ENCODE data around the gene ALK.

ALK gene

DNA sequence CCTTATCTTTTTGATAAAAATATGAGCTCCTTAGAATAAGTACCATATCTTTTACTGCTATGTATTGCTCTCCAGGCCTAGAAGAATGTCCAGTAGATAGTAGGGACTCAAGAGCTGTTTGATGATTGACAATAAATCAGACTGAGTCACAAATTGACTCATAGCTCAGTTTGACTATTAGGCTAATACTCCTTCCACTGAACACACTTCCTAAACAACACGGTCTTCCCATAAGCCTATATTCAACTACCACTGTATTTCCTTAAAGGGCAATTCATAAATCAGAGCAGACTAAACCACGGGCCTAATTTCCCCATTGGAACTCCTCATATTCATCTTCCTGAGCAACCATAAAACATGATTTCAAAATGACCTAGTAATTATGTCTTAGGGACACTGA, 258.5 kb downstream of the ALK start:
- no peak for DNase-seq (ENCODE audit: low read depth in 2 of 3, low spot score in 1 of 3)

DNA sequence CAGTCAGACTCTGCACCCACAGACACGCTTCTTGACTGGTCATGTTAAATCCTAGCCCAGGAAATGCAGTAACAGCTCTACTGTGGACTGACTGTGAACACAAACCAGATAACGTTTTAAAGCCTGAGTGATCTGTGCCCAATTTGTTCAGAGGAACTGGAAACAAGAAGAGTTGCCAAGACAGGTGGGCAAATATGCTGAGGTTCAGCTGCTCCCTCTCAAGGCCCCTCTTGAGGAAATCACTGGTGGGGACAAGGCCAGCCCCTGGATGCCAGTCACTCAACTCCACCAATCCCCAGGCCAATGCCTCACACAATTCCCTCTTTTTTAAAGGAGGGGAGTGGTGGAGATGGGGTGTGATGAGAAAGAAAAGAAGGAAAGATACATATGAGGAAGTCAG, 261.2 kb downstream of the ALK start:
- no peak for DNase-seq (ENCODE audit: low read depth in 2 of 3, low spot score in 1 of 3)

GRCh38 chr2:29659178-29659577, 262.2 kb downstream of the ALK start:
- DNase-seq (ENCODE audit: low read depth in 2 of 3, low spot score in 1 of 3), result no peak

DNA sequence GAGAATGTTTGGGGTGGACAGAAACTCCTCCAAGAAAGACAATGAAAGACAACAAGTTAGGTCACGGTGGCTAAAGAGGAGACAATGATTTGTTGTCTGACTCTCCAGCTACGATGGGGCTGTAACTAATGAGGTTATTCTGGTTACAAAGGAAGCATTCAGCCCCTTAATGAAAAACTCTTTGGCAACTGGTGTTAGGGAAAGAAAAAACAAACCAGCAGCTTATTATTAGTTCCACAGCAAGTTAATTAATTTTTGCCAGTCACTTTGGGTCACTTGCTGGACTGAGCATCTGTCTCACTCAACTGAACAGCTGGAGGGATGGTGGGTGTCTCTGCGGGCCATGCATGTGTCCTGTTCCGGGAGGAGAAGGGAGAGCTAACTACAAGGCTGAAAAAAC, 263.7 kb downstream of the ALK start:
- DNase-seq (ENCODE audit: low read depth in 2 of 3, low spot score in 1 of 3), result no peak

DNA sequence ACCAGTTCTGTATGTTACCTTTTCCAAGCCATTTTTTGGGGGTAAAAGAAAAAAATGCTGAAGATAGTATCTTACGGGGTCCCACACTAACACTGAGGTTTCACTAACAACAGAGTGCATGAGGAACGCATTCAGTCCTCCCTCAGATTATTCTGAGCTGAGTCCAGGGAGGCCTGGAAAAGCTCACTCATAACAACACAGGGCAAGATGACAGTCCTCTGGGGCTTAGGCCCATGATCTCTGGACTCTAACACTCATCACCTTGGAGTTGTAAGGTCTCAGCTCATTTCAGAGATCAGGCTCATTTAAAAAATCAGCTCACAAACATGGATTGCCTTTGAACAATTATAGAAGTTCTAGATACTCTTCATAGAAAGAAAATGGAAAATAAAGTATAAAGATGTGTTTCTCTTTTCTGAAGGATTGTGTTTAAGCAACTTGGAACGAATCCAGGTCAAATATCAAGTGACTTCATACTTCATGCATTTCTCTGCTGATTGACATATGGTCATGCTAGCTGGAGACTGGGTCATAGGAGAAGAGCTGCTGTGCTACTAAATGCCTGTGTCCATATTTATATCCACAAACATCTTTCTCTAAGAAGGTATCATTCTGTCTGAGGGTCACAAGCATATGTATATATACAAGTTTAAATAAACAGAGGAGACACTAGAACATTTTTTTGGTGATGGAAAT, 265.8 kb downstream of the ALK start:
- DNase-seq (ENCODE audit: low read depth in 2 of 3, low spot score in 1 of 3), result no peak

DNA sequence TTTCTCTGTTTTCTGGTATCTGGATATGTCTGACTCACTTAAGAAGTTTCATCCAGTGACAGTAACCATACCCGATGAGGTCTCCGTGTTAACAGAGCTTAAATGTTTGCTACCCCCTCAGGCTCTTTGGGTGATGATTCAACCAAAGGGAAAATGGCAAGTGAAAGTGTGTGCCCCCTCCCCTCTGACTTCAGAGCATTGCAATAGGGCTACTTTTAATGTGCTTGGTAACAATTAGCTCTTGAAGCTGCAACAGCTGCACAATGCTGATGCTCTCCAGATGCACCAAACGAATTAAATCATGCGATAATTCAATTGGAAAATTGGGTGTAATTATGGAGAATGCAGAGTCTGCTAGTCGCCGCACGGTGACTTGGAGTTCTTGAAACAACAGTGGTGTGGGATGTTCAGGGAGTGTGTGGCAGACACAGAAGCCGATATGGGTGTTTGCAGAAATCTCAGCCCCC, 270.7 kb downstream of the ALK start:
- DNase-seq (ENCODE audit: low read depth in 2 of 3, low spot score in 1 of 3), result no peak

DNA sequence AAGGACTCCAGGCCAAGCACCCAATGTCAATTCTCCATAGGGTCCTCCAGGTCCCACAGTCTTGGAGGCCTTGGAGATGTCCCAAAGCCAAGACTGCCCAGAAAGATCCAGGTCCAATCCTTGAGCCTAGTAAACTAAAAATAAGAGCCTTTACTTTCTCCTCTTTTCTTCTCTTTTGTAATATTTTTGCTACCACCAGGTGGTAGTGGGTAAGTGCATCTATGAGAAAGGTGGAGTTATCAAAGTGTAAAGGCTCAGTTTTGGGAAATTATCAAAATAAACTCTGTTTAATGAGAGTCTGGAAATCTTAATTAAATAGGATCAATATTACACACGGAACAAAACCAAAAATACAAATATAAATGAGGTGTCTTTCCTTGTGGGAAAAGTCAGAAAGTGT, 276.4 kb downstream of the ALK start:
- no peak for DNase-seq (ENCODE audit: low read depth in 2 of 3, low spot score in 1 of 3)

DNA sequence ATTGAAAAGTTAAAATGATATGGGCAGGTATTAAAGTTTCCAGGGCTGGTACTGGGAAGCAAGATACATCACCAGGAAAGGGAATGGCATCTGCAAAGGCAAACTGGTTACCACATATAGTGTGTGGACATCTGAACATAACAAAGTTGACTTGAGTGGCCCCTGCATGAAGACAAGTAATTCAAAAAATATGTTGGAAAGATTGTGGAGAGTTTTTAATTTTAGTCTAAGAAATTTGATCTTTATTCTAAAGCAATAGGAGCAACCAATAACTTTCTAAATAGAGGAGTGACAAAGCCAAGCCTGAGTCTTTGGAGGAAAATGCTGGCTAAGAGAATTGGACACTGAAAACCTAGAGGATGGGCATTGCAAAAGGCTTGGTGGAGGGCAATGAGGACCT, 278.2 kb downstream of the ALK start:
- DNase-seq (ENCODE audit: low read depth in 2 of 3, low spot score in 1 of 3), result no peak

DNA sequence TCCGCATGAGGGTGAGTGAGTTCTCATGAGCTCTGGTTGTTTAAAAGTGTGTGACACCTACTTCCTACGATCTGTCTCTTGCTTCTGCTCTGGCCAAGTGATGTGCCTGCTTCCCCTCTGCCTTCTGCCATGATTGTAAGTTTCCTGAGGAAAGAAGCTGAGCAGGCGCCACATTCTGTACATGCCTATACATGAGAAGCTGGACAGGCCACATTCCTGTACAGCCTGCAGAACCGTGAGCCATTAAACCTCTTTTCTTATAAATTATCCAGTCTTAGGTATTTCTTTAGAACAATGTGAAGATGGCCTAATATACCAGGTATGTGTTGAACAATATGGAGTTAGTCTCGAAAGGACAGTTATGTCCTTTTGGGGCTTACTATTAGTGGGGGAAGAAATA, 281.0 kb downstream of the ALK start:
- DNase-seq (ENCODE audit: low read depth in 2 of 3, low spot score in 1 of 3), result no peak

DNA sequence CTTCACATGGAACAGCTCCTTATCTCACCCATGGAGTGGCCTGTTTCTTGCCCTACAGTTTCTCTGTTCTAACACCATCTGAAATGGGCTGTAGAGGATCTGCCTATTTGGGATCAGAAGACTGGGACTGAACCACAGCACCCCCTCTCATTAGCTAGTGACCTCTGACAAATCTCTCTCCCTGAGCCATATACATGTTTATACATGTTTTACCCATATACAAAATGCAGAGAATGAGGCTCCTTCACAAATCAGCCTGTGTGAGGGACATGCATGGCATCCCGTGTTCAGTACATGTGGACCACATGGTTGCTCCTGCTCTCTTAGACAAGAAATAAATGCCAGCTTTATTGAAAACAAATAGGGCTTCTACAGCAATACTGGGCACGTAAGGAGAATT, 282.7 kb downstream of the ALK start:
- DNase-seq (ENCODE audit: low read depth in 2 of 3, low spot score in 1 of 3), result no peak

GRCh38 chr2:29634916-29635315, 286.5 kb downstream of the ALK start:
- DNase-seq (ENCODE audit: low read depth in 2 of 3, low spot score in 1 of 3), result no peak

GRCh38 chr2:29632018-29632417, 289.4 kb downstream of the ALK start:
- DNase-seq (ENCODE audit: low read depth in 2 of 3, low spot score in 1 of 3), result no peak

DNA sequence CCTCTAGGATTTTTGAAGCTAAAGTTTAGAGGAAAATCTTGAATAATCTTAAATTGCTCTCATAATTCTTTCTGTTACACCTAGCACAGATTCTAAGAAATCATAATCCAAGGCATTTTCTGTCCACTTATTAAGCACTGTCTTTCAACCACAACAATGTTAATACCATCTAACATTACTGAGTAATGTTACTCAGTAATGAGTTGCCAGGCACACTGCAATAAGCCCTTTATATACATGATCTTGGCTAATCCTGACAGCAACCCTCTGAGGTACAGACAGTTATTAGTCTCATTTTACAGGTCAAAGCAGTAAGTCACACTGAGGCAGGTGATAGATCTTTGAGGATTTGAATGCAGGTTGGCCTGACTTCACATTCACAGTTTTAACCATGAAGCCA, 291.9 kb downstream of the ALK start:
- no peak for DNase-seq (ENCODE audit: low read depth in 2 of 3, low spot score in 1 of 3)

- DNase-seq (ENCODE audit: low read depth in 2 of 3, low spot score in 1 of 3), result no peak
These were observed 292.5 kb downstream of the ALK start for GRCh38 chr2:29628862-29629261.

- DNase-seq (ENCODE audit: low read depth in 2 of 3, low spot score in 1 of 3), result no peak
These were observed 293.2 kb downstream of the ALK start for GRCh38 chr2:29628108-29628745.

DNA sequence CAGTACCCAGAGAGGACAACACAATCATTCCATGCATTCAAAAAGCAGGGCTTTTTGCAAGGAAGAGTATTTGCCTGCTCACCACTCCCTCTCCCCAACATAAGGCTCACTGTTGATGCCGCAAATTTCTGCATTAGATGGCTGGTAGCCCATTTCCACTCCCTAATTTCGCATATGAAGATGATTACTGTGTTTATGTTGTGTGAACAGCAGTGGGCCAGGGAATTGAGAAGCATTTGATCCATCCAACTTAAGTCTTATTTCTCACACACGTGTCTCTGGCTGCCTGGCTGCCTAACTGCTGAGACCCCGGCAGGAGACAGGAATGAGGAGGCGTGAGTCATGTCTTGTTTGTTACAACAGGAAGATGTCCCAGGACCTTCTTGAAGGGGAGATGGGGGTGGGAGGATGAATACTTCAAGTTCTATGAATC, 294.1 kb downstream of the ALK start:
- no peak for DNase-seq (ENCODE audit: low read depth in 2 of 3, low spot score in 1 of 3)

- DNase-seq (ENCODE audit: low read depth in 2 of 3, low spot score in 1 of 3), result no peak
These were observed 300.5 kb downstream of the ALK start for GRCh38 chr2:29620890-29621289.

DNA sequence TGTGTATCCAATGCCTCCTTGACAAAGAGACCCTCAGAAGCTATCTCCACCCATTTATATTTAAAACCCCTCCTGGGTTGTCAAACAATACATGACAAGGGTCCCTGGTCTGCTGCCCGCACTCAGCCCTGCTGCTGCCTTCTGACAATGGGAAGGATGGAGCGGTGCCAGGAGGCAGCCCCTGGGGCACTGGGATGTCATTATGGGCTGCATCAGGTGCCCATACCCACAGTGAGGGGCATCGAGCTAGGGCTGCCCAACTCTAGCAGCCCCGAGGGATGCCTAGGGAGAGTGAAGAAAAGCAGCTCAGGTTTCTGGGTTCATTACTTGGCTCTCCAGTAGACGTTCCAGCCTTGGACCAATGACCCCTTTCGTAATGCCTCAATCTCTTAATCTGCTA, 301.7 kb downstream of the ALK start:
- no peak for DNase-seq (ENCODE audit: low read depth in 2 of 3, low spot score in 1 of 3)

DNA sequence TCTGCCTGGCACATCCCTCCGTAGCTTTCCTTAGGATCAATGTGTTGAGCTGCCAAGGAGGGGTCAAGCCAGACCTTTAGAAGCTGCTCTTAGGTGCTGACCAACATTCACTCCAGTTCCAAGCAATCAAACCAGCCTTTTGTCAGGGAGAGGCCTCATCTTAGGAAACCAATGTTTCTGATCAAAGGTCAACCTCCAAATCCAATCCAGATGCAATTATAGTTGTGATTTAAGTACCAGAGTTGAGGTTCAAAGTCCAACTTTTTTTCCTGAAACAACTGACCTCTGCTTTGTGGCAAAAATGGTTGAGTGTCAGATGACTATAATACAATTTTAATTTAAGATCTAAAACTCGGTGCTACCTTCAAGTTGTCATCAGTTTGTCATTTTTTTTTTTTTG, 303.4 kb downstream of the ALK start:
- no peak for DNase-seq (ENCODE audit: low read depth in 2 of 3, low spot score in 1 of 3)

- DNase-seq (ENCODE audit: low read depth in 2 of 3, low spot score in 1 of 3), result no peak
These were observed 304.0 kb downstream of the ALK start for GRCh38 chr2:29617351-29617750.

GRCh38 chr2:29616569-29616968, 304.8 kb downstream of the ALK start:
- no peak for DNase-seq (ENCODE audit: low read depth in 2 of 3, low spot score in 1 of 3)

DNA sequence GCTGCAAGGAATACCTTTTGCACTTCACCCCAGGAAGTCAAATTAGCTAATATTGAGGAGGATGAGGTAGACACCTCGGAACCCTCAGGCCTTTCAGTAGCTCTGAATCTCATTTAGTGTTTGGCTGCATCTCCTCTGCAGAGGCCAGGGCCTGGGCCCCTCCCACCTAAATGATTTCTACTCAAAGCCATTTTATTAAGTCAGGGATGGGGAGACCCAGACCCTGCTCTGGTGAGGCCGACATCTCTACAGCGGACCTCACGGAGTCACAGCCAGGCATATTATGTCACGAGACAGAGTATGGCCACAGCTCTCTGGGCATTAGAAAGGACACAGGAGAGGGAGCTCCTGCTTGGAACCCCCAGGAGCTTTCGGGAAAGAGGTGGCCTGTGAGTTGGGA, 305.5 kb downstream of the ALK start:
- DNase-seq (ENCODE audit: low read depth in 2 of 3, low spot score in 1 of 3), result no peak

DNA sequence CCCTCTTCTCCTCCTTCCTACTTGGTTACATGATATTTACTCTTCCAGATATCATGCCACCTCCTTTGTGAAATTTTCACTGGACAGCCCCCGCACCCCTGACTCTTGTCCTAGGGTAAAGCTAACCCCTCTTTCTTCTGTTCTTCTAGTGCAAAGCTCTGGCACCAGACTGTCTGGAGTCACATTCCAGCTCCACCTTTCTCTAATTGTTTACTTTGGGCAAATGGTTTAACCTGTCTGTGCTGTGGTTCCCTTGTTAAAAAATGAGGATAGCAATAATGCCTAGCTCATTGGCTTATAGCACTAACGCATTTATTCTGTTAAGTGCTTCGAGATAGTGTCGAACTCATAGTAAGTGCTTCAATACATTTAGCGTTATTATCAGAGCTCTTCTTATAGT, 306.2 kb downstream of the ALK start:
- DNase-seq (ENCODE audit: low read depth in 2 of 3, low spot score in 1 of 3), result no peak

Measured in stimulated activated CD4-positive, alpha-beta T cell treated with anti-CD3 and anti-CD28 coated beads, Interleukin-12 subunit alpha, Interleukin-12 subunit beta, amount 100 ng/mL, for 48 hours (primary cell).